PC-3 (cell line): ENCODE measurements around the gene FMC1. TPM values are rescaled to one million over a fixed set of nuclear protein-coding genes. Genes with fewer than 3 reads are reported as not detected.

ENCODE experiments used
- ATAC-seq: fragments of 200-7000 bp; cut with Tn5 transposase; 2 replicates; pipeline ENCODE4 v1.9.1; 2020; ENCODE audit warnings: mild to moderate bottlenecking, moderate library complexity
- BruUV-seq: library from RNA; stranded (reverse); fragments of 400-500 nt; replicated peaks from 2 replicates; lab custom pipeline; 2021; lab: Mats Ljungman, UMichigan
- CTCF ChIA-PET: fragments of 300-600 bp; sonication (Branson Sonifier 250); formaldehyde crosslinking; loops from one replicate; lab custom pipeline; 2022; ENCODE audit warnings: antibody characterized with exemption; lab: Charles Lee
- POLR2A ChIA-PET: fragments of 300-600 bp; sonication (Branson Sonifier 250); formaldehyde crosslinking; loops from one replicate; lab custom pipeline; 2022; ENCODE audit warnings: antibody characterized with exemption; ENCODE audit not compliant: unreplicated experiment; lab: Charles Lee
- DNase-seq: peaks from one replicate; pipeline ENCODE4 v3.0.0-alpha.2; 2015
- H2AFZ ChIP-seq: fragments of 300-600 bp; sonication (generic); 2 replicates; pipeline ENCODE4 v1.6.0; 2016; ENCODE audit warnings: antibody characterized with exemption, low read length
- H3F3A ChIP-seq: fragments of 300-600 bp; sonication (generic); one replicate; pipeline ENCODE4 v1.6.0; 2017; ENCODE audit warnings: antibody characterized with exemption, low read length, control low read depth, mild to moderate bottlenecking; ENCODE audit not compliant: unreplicated experiment
- H3K27ac ChIP-seq: fragments of 300-600 bp; sonication (generic); 2 replicates; pipeline ENCODE4 v1.5.1; 2016; ENCODE audit warnings: mild to moderate bottlenecking, low read length
- H3K27me3 ChIP-seq: fragments of 300-600 bp; sonication (generic); 2 replicates; pipeline ENCODE4 v1.6.1; 2016; ENCODE audit warnings: low read length, mixed read lengths
- H3K36me3 ChIP-seq: fragments of 300-600 bp; sonication (generic); 2 replicates; pipeline ENCODE4 v1.6.1; 2016; ENCODE audit warnings: low read depth, mixed run types, low read length, mixed read lengths
- H3K4me1 ChIP-seq: fragments of 300-600 bp; sonication (generic); 2 replicates; pipeline ENCODE4 v1.5.1; 2016; ENCODE audit warnings: low read length; ENCODE audit not compliant: insufficient read depth
- H3K4me2 ChIP-seq: fragments of 300-600 bp; sonication (generic); 2 replicates; pipeline ENCODE4 v1.6.0; 2016; ENCODE audit warnings: low read length
- H3K4me3 ChIP-seq: fragments of 300-600 bp; sonication (generic); 2 replicates; pipeline ENCODE4 v1.5.1; 2016; ENCODE audit warnings: mild to moderate bottlenecking, low read length, mixed read lengths
- H3K79me2 ChIP-seq: fragments of 300-600 bp; sonication (generic); 2 replicates; pipeline ENCODE4 v1.6.1; 2017; ENCODE audit warnings: low read length, mixed read lengths
- H3K9ac ChIP-seq: fragments of 300-600 bp; sonication (generic); 2 replicates; pipeline ENCODE4 v1.6.0; 2016; ENCODE audit warnings: mild to moderate bottlenecking, low read length
- H3K9me2 ChIP-seq: fragments of 300-600 bp; sonication (generic); replicated peaks from 2 replicates; pipeline ENCODE4 v1.6.1; 2016; ENCODE audit warnings: mixed run types, low read length, mixed read lengths
- H3K9me3 ChIP-seq: fragments of 300-600 bp; sonication (generic); 2 replicates; pipeline ENCODE4 v1.6.1; 2016; ENCODE audit warnings: low read length, mixed read lengths
- H4K20me1 ChIP-seq: fragments of 300-600 bp; sonication (generic); 2 replicates; pipeline ENCODE4 v1.6.1; 2016; ENCODE audit warnings: low read length, mixed read lengths
- CTCF ChIP-seq: fragments of 300-600 bp; sonication (generic); conservative IDR thresholded peaks from 2 replicates; pipeline ENCODE4 v1.5.1; 2017; ENCODE audit warnings: antibody characterized with exemption, low read depth, mild to moderate bottlenecking, low read length
- EZH2 ChIP-seq: fragments of 300-600 bp; sonication (generic); IDR thresholded peaks from one replicate; pipeline ENCODE4 v1.6.1; 2017; ENCODE audit warnings: antibody characterized with exemption, mild to moderate bottlenecking, low read length; ENCODE audit not compliant: unreplicated experiment
- EZH2phosphoT487 ChIP-seq: fragments of 300-600 bp; sonication (generic); IDR thresholded peaks from 2 replicates; pipeline ENCODE4 v1.6.1; 2018; ENCODE audit warnings: mild to moderate bottlenecking, antibody characterized with exemption, low read length, borderline replicate concordance
- intact Hi-C: fragments of 100-400 bp; cut with micrococcal nuclease; formaldehyde crosslinking; loops from 2 replicates; pipeline ENCODE4 v1.9.0; 2023
- total RNA-seq: library from RNA; depleted of rRNA; stranded (reverse); fragments of >200 nt; gene quantifications from 2 replicates; pipeline ENCODE4 v1.2.3, GENCODE V29; 2014

The FMC1 gene
- total RNA-seq, 1 experiment from 2014 or later: 12.2 TPM

- no peak for DNase-seq
- Histone ChIP-seq H3F3A (no peaks in the 10 kb centered on the region), H3K9ac (no peak overlapping the region), H3K9me2 (no peaks in the 10 kb centered on the region), H3K4me1 (no peaks in the 10 kb centered on the region), H3K9me3 (no peaks in the 10 kb centered on the region), H4K20me1 (no peaks in the 10 kb centered on the region), H3K4me2 (no peak overlapping the region), H3K27ac (no peak overlapping the region), H3K36me3 (no peaks in the 10 kb centered on the region), H3K27me3 (no peaks in the 10 kb centered on the region), H3K4me3 (no peak overlapping the region), H3K79me2 (no peaks in the 10 kb centered on the region), H2AFZ (no peak overlapping the region)
- BruUV-seq: no TSS peak
- POLR2A ChIA-PET: no interaction called here
- no peak for ATAC-seq
- CTCF ChIA-PET: no interaction called here
- TF ChIP-seq EZH2phosphoT487 (no peak), EZH2 (no peak), CTCF (no peak)
- intact Hi-C loops: no loop called here
Measured at GRCh38 chr7:139293534-139293933, 47.6 kb upstream of the FMC1 start.

- intact Hi-C loops: no loop called here
- Histone ChIP-seq H3K79me2 (no peaks in the 10 kb centered on the region), H2AFZ (no peak overlapping the region), H3K9me2 (no peaks in the 10 kb centered on the region), H3K9me3 (no peaks in the 10 kb centered on the region), H3K4me3 (no peak overlapping the region), H3K27me3 (no peaks in the 10 kb centered on the region), H3K4me2 (no peak overlapping the region), H3K27ac (no peak overlapping the region), H4K20me1 (no peaks in the 10 kb centered on the region), H3K4me1 (no peaks in the 10 kb centered on the region), H3K36me3 (no peaks in the 10 kb centered on the region), H3F3A (no peaks in the 10 kb centered on the region), H3K9ac (no peak overlapping the region)
- no peak for DNase-seq
- ChIA-PET POLR2A (no interaction called here), CTCF (no interaction called here)
- no peak for ATAC-seq
- no TSS peak for BruUV-seq
- TF ChIP-seq EZH2phosphoT487 (no peak), EZH2 (no peak), CTCF (no peak)
Measured at GRCh38 chr7:139294241-139294640, 46.9 kb upstream of the FMC1 start.

- CTCF ChIA-PET: no interaction called here
- H3K79me2 ChIP-seq: no peaks in the 10 kb centered on the region
- H3K27ac ChIP-seq: no peak overlapping the region
- no TSS peak for BruUV-seq
- H3K36me3 ChIP-seq: no peaks in the 10 kb centered on the region
- no peaks in the 10 kb centered on the region for H3F3A ChIP-seq
- TF ChIP-seq EZH2phosphoT487 (no peak), CTCF (no peak)
- H3K9me3 ChIP-seq: no peaks in the 10 kb centered on the region
- no peaks in the 10 kb centered on the region for H4K20me1 ChIP-seq
- no peak for DNase-seq
- no peak overlapping the region for H3K9ac ChIP-seq
- no peaks in the 10 kb centered on the region for H3K27me3 ChIP-seq
- intact Hi-C loops: no loop called here
- H3K4me3 ChIP-seq: no peak overlapping the region
- no peak overlapping the region for H3K4me2 ChIP-seq
- no peak for ATAC-seq
- POLR2A ChIA-PET: no interaction called here
- H2AFZ ChIP-seq: no peak overlapping the region
- no peaks in the 10 kb centered on the region; the same call in 1 of the 2 replicates for H3K4me1 ChIP-seq
- no peaks in the 10 kb centered on the region for H3K9me2 ChIP-seq
Measured at GRCh38 chr7:139294951-139295575, 46.1 kb upstream of the FMC1 start.
